Breast epithelium (tissue), 4 donors: ENCODE results near the gene ITGAE. TPM values are rescaled to one million over a fixed set of nuclear protein-coding genes. Genes with fewer than 3 reads are reported as not detected.

Experiments used
- DNase-seq, 2 donors: peaks; one replicate each; pipeline ENCODE4 v3.0.0-alpha.2; 2019; ENCODE audit warnings: low spot score in 2 of 2
- H3K27ac ChIP-seq, 2 donors: fragments of 200-600 bp; sonication (generic) in 1 of 2; one replicate each; pipeline ENCODE4 v1.5.1; 2016 to 2019; ENCODE audit warnings: mild to moderate bottlenecking in 1 of 2
- H3K27me3 ChIP-seq, 2 donors: fragments of 200-600 bp; sonication (generic) in 1 of 2; one replicate each; pipeline versions ENCODE4 v1.5.1 to v1.6.0; 2017 to 2019; ENCODE audit warnings: control low read depth in 1 of 2, mild to moderate bottlenecking in 1 of 2
- H3K36me3 ChIP-seq: fragments of 200-600 bp; one replicate; pipeline ENCODE4 v1.5.1; 2019
- H3K4me1 ChIP-seq, 2 donors: fragments of 200-600 bp; sonication (generic); one replicate each; pipeline ENCODE4 v1.5.1; 2016 to 2019; ENCODE audit warnings: control low read depth in 1 of 2
- H3K4me3 ChIP-seq, 3 donors: fragments of 200-600 bp; sonication (generic); 1 replicate in 2 of 3; 2 replicates in 1 of 3; pipeline ENCODE4 v1.5.1; 2016 to 2019; ENCODE audit warnings: mild to moderate bottlenecking in 3 of 3, moderate library complexity in 2 of 3
- H3K9me3 ChIP-seq, 2 donors: fragments of 200-600 bp; sonication (generic) in 1 of 2; one replicate each; pipeline ENCODE4 v1.5.1; 2016 to 2019; ENCODE audit warnings: control low read depth in 1 of 2
- POLR2A ChIP-seq: fragments of 450-650 bp; IDR thresholded peaks from one replicate; pipeline ENCODE4 v1.6.1; 2016; ENCODE audit warnings: antibody characterized with exemption, mild to moderate bottlenecking, moderate library complexity
- POLR2AphosphoS5 ChIP-seq, 3 donors: sonication (generic); formaldehyde crosslinking; IDR thresholded peaks; one replicate each; pipeline ENCODE4 v1.6.1; 2017; ENCODE audit warnings: antibody characterized with exemption in 3 of 3
- intact Hi-C: fragments of 100-400 bp; cut with DNase I; formaldehyde crosslinking; loops from one replicate; pipeline ENCODE4 v1.15.1; 2023; ENCODE audit warnings: low total_unique reads
- total RNA-seq, 3 donors: library from RNA; depleted of rRNA; stranded (reverse); fragments of >200 nt; gene quantifications; one replicate each; pipeline ENCODE4 v1.1.0, GENCODE V29; 2016
- TF ChIP-seq, protein P1 (sequence below), 3 donors: fragments of 450-650 bp; IDR thresholded peaks; one replicate each; pipeline ENCODE4 v1.5.1; 2016 to 2017; ENCODE audit warnings: antibody characterized with exemption in 3 of 3, mild to moderate bottlenecking in 3 of 3, moderate library complexity in 3 of 3

ITGAE gene
- total RNA-seq, 3 donors from 2014 or later = 26.5 to 31.2 (median 27.1) TPM

GRCh38 chr17:3798273-3799180 lies 2.5 kb downstream of the ITGAE start:
- no peaks in the 10 kb centered on the region for H3K36me3 ChIP-seq
- H3K4me3 ChIP-seq = no peak overlapping the region
- H3K27ac ChIP-seq = no peak overlapping the region
- intact Hi-C loops = no loop called here
- DNase-seq = no peak
- no peaks in the 10 kb centered on the region for H3K4me1 ChIP-seq
- no peaks in the 10 kb centered on the region for H3K27me3 ChIP-seq
- H3K9me3 ChIP-seq = no peaks in the 10 kb centered on the region
- TF ChIP-seq, protein P1, sequence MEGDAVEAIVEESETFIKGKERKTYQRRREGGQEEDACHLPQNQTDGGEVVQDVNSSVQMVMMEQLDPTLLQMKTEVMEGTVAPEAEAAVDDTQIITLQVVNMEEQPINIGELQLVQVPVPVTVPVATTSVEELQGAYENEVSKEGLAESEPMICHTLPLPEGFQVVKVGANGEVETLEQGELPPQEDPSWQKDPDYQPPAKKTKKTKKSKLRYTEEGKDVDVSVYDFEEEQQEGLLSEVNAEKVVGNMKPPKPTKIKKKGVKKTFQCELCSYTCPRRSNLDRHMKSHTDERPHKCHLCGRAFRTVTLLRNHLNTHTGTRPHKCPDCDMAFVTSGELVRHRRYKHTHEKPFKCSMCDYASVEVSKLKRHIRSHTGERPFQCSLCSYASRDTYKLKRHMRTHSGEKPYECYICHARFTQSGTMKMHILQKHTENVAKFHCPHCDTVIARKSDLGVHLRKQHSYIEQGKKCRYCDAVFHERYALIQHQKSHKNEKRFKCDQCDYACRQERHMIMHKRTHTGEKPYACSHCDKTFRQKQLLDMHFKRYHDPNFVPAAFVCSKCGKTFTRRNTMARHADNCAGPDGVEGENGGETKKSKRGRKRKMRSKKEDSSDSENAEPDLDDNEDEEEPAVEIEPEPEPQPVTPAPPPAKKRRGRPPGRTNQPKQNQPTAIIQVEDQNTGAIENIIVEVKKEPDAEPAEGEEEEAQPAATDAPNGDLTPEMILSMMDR (IDR thresholded peaks at IDR 0.05) = no peak
- TF ChIP-seq POLR2A = no peak
- no peak for TF ChIP-seq POLR2AphosphoS5 (IDR thresholded peaks at IDR 0.05)

- DNase-seq = no peak
- Histone ChIP-seq H3K27ac (no peak overlapping the region), H3K4me1 (no peaks in the 10 kb centered on the region), H3K36me3 (no peaks in the 10 kb centered on the region), H3K4me3 (no peak overlapping the region), H3K9me3 (no peaks in the 10 kb centered on the region), H3K27me3 (no peaks in the 10 kb centered on the region)
- TF ChIP-seq POLR2A (no peak), POLR2AphosphoS5 (IDR thresholded peaks at IDR 0.05) (no peak)
- TF ChIP-seq, protein P1 (IDR thresholded peaks at IDR 0.05) = no peak
- intact Hi-C loops = no loop called here
Measured at GRCh38 chr17:3796822-3797170, 4.2 kb downstream of the ITGAE start.

DNA sequence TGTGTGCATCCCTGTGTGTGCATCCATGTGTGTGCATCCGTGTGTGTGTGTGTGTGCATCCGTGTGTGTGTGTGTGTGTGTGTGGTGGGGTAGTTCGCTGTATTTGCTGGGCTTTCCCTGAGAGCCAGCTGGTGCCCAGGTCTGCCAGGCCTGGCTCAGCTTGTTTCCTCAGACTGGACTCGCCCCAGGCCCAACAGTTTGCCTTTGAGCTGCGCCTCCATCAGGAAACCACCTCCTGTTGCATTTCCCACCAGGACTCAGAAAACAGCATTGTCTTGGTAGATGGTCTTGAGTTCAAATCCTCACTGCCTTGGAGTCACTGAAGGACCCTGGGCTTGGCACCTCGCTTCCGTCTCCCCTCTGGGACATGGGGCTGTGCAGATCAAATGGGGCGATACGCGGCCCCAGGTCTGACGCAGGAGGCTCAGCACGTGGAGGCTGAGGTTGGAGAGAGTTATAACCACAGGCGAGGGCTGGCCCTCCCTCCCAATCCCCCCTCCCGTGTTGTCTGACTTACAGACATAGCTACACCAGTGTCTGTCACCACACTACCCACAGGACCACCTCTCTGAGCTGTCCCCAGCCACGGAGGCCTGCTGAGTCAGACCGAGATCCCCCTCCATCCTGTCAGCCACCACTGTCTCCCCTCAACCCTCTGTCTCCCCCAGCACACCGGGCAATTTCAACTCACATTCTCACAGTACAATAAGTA lies 4.7 kb downstream of the ITGAE start:
- H3K4me3 ChIP-seq = no peak overlapping the region
- no peaks in the 10 kb centered on the region for H3K36me3 ChIP-seq
- no peaks in the 10 kb centered on the region for H3K9me3 ChIP-seq
- no peaks in the 10 kb centered on the region for H3K4me1 ChIP-seq
- no peak for TF ChIP-seq POLR2AphosphoS5 (IDR thresholded peaks at IDR 0.05)
- TF ChIP-seq, protein P1 (IDR thresholded peaks at IDR 0.05) = no peak
- no peak for TF ChIP-seq POLR2A
- H3K27me3 ChIP-seq = no peaks in the 10 kb centered on the region
- intact Hi-C loops = no loop called here
- peak in 1 of 2 donors; percentile 36 for DNase-seq
- H3K27ac ChIP-seq = no peak overlapping the region

DNA sequence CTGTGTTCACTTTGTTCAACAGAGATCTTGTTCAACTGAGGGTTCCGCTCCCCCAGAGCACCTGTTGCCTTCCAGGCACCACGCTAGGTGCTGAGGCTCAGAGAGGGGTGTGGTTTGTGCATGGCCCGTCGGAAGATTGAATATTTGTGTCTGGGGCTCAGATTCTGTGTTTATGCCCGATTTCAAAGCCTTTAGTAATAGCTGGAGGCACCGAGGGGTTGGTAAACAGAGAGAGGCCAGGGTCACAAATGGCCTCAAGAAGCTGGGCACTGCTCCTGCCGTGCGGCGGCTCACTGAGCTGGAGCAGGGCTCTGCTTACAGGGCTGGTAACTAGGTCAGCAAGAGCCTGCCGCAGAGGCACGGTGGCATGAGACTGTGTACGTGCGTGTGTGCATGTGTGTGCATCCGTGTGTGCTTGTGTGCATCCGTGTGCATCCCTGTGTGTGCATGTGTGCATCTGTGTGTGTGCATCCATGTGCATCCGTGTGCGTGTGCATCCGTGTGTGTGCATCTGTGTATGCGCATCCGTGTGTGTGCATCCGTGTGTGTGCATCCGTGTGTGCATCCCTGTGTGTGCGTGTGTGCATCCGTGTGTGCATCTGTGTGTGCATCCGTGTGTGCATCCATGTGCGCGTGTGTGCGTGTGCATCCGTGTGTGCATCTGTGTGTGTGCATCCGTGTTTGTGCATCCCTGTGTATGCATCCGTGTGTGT lies 5.4 kb downstream of the ITGAE start:
- TF ChIP-seq, protein P1 (IDR thresholded peaks at IDR 0.05) = no peak
- TF ChIP-seq POLR2A (no peak), POLR2AphosphoS5 (IDR thresholded peaks at IDR 0.05) (no peak)
- H3K4me1 ChIP-seq = no peaks in the 10 kb centered on the region
- no peak overlapping the region for H3K27ac ChIP-seq
- H3K27me3 ChIP-seq = no peaks in the 10 kb centered on the region
- H3K4me3 ChIP-seq = no peak overlapping the region
- no peaks in the 10 kb centered on the region for H3K9me3 ChIP-seq
- intact Hi-C loops = no loop called here
- no peak for DNase-seq
- no peaks in the 10 kb centered on the region for H3K36me3 ChIP-seq
